HEK293 (cell line): ENCODE data around the gene GTPBP4.

Source experiments
- PRDM1 ChIP-seq: fragments of 450-650 bp; formaldehyde crosslinking; IDR thresholded peaks from 2 replicates; pipeline ENCODE4; 2016; ENCODE audit warnings: missing biosample characterization, missing genetic modification characterization
- PRDM10 ChIP-seq: fragments of 450-650 bp; formaldehyde crosslinking; IDR thresholded peaks from 2 replicates; pipeline ENCODE4 v1.5.1; 2016; ENCODE audit warnings: missing biosample characterization, missing genetic modification characterization
- ZBTB26 ChIP-seq: fragments of 450-650 bp; formaldehyde crosslinking; optimal IDR thresholded peaks from 2 replicates; pipeline ENCODE3; 2016; ENCODE audit warnings: missing biosample characterization, mild to moderate bottlenecking, missing genetic modification characterization
- ZBTB7A ChIP-seq: fragments of 450-650 bp; formaldehyde crosslinking; IDR thresholded peaks from 2 replicates; pipeline ENCODE4 v1.5.1; 2016; ENCODE audit warnings: low read depth, missing biosample characterization, missing genetic modification characterization
- ZFP3 ChIP-seq: fragments of 450-650 bp; formaldehyde crosslinking; IDR thresholded peaks from 2 replicates; pipeline ENCODE4 v1.5.1; 2016; ENCODE audit warnings: low read depth, missing biosample characterization, missing genetic modification characterization
- ZNF24 ChIP-seq: fragments of 450-650 bp; formaldehyde crosslinking; IDR thresholded peaks from 2 replicates; pipeline ENCODE4 v1.5.1; 2016; ENCODE audit warnings: missing biosample characterization, missing genetic modification characterization
- ZNF274 ChIP-seq, 2 experiments: fragments of 200-500 bp in 1 of 2; fragments of 450-650 bp in 1 of 2; sonication (Bioruptor generic) in 1 of 2; formaldehyde crosslinking in 1 of 2; IDR thresholded peaks; 2 replicates each; pipeline versions ENCODE4 v1.5.1 to v1.6.1; 2014 to 2016; ENCODE audit warnings: borderline replicate concordance in 1 of 2, inconsistent platforms in 1 of 2, low read length in 1 of 2, missing biosample characterization in 1 of 2, missing genetic modification characterization in 1 of 2
- ZNF280C ChIP-seq: fragments of 450-650 bp; formaldehyde crosslinking; IDR thresholded peaks from 2 replicates; pipeline ENCODE4 v1.5.1; 2016; ENCODE audit warnings: missing biosample characterization, missing genetic modification characterization
- ZNF324 ChIP-seq: fragments of 450-650 bp; formaldehyde crosslinking; IDR thresholded peaks from 2 replicates; pipeline ENCODE4 v1.5.1; 2016; ENCODE audit warnings: missing biosample characterization, missing genetic modification characterization
- ZNF658 ChIP-seq: fragments of 450-650 bp; formaldehyde crosslinking; IDR thresholded peaks from 2 replicates; pipeline ENCODE4; 2016; ENCODE audit warnings: missing biosample characterization, missing genetic modification characterization
- TF ChIP-seq, protein P1 (sequence below): fragments of 450-650 bp; formaldehyde crosslinking; IDR thresholded peaks from 2 replicates; pipeline ENCODE4 v1.5.1; 2016; ENCODE audit warnings: missing biosample characterization, missing genetic modification characterization
- TF ChIP-seq, protein P2 (sequence below): fragments of 450-650 bp; formaldehyde crosslinking; IDR thresholded peaks from 2 replicates; pipeline ENCODE4 v1.5.1; 2016; ENCODE audit warnings: missing biosample characterization, missing genetic modification characterization
- TF ChIP-seq, protein P3 (sequence below): fragments of 450-650 bp; formaldehyde crosslinking; IDR thresholded peaks from 2 replicates; pipeline ENCODE4 v1.5.1; 2016; ENCODE audit warnings: missing biosample characterization, missing genetic modification characterization

DNA sequence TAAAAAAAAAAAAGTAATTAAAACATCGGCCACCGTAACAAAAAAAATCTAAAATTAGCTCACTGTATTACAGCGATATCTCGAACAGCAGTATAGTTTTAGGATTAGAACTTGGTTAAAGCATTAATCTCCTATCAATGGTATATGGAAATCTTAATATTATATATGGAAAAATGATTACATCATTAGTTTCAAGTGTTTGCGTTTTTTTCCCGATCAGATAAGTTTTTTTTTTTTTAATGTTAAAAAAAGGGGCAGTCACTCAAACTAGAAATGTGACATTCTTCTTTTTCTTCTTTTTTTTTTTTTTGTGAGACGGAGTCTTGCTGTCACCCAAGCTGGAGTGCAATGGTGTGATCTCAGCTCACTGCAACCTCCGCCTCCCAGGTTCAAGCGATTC lies 53.3 kb downstream of the GTPBP4 start:
- TF ChIP-seq ZBTB7A (tag by site-specific recombination): no peak
- TF ChIP-seq, protein P1, sequence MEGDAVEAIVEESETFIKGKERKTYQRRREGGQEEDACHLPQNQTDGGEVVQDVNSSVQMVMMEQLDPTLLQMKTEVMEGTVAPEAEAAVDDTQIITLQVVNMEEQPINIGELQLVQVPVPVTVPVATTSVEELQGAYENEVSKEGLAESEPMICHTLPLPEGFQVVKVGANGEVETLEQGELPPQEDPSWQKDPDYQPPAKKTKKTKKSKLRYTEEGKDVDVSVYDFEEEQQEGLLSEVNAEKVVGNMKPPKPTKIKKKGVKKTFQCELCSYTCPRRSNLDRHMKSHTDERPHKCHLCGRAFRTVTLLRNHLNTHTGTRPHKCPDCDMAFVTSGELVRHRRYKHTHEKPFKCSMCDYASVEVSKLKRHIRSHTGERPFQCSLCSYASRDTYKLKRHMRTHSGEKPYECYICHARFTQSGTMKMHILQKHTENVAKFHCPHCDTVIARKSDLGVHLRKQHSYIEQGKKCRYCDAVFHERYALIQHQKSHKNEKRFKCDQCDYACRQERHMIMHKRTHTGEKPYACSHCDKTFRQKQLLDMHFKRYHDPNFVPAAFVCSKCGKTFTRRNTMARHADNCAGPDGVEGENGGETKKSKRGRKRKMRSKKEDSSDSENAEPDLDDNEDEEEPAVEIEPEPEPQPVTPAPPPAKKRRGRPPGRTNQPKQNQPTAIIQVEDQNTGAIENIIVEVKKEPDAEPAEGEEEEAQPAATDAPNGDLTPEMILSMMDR (tag by site-specific recombination): no peak
- TF ChIP-seq ZNF280C (tag by site-specific recombination): no peak
- TF ChIP-seq ZNF658 (tag by site-specific recombination): no peak
- TF ChIP-seq PRDM10 (tag by site-specific recombination): no peak
- TF ChIP-seq, protein P2, sequence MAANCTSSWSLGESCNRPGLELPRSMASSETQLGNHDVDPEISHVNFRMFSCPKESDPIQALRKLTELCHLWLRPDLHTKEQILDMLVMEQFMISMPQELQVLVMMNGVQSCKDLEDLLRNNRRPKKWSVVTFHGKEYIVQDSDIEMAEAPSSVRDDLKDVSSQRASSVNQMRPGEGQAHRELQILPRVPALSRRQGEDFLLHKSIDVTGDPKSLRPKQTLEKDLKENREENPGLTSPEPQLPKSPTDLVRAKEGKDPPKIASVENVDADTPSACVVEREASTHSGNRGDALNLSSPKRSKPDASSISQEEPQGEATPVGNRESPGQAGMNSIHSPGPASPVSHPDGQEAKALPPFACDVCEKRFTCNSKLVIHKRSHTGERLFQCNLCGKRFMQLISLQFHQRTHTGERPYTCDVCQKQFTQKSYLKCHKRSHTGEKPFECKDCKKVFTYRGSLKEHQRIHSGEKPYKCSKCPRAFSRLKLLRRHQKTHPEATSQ (tag by site-specific recombination): no peak
- no peak for TF ChIP-seq ZBTB26 (tag by site-specific recombination)
- no peak for TF ChIP-seq PRDM1 (tag by site-specific recombination)
- TF ChIP-seq ZNF24: no peak
- no peak for TF ChIP-seq ZFP3
- TF ChIP-seq ZNF324 (tag by site-specific recombination): no peak
- TF ChIP-seq, protein P3, sequence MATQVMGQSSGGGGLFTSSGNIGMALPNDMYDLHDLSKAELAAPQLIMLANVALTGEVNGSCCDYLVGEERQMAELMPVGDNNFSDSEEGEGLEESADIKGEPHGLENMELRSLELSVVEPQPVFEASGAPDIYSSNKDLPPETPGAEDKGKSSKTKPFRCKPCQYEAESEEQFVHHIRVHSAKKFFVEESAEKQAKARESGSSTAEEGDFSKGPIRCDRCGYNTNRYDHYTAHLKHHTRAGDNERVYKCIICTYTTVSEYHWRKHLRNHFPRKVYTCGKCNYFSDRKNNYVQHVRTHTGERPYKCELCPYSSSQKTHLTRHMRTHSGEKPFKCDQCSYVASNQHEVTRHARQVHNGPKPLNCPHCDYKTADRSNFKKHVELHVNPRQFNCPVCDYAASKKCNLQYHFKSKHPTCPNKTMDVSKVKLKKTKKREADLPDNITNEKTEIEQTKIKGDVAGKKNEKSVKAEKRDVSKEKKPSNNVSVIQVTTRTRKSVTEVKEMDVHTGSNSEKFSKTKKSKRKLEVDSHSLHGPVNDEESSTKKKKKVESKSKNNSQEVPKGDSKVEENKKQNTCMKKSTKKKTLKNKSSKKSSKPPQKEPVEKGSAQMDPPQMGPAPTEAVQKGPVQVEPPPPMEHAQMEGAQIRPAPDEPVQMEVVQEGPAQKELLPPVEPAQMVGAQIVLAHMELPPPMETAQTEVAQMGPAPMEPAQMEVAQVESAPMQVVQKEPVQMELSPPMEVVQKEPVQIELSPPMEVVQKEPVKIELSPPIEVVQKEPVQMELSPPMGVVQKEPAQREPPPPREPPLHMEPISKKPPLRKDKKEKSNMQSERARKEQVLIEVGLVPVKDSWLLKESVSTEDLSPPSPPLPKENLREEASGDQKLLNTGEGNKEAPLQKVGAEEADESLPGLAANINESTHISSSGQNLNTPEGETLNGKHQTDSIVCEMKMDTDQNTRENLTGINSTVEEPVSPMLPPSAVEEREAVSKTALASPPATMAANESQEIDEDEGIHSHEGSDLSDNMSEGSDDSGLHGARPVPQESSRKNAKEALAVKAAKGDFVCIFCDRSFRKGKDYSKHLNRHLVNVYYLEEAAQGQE (tag by site-specific recombination): no peak
- no peak for TF ChIP-seq ZNF274 (IDR thresholded peaks at IDR 0.05; ENCODE audit: low read length)
- no peak for TF ChIP-seq ZNF274 (tag by site-specific recombination; IDR thresholded peaks at IDR 0.05; ENCODE audit: borderline replicate concordance)
